ENCODE results near the gene FBXO11. TPM values are rescaled to one million over a fixed set of nuclear protein-coding genes. Genes with fewer than 3 reads are reported as not detected.

The FBXO11 gene
- total RNA-seq, 2 donors from 2014 or later = 53.8 to 99.8 TPM

GRCh38 chr2:47808614-47809013 is 97.7 kb downstream of the FBXO11 start:
- ATAC-seq (ENCODE audit: insufficient number of reproducible peaks, low FRiP score, low read depth) (no peak), DNase-seq (ENCODE audit: low spot score) (no peak)
- no peak for TF ChIP-seq CTCF (IDR thresholded peaks at IDR 0.05)
- no peaks in the 10 kb centered on the region for H3K4me1 ChIP-seq (ENCODE audit: control insufficient read depth in 1 of 2, low read depth in 2 of 2)
- H3K27ac ChIP-seq = no peak overlapping the region
- peaks cover 21% of the 10 kb centered on the region for H3K36me3 ChIP-seq
- H3K9me3 ChIP-seq = peaks cover under 1% of the 10 kb centered on the region
- no peak overlapping the region for H3K4me3 ChIP-seq
- H3K27me3 ChIP-seq (replicated peaks; ENCODE audit: insufficient read depth) = no peaks in the 10 kb centered on the region

GRCh38 chr2:47805850-47806249 is 100.4 kb downstream of the FBXO11 start:
- H3K27ac ChIP-seq = no peak overlapping the region
- H3K27me3 ChIP-seq (replicated peaks; ENCODE audit: insufficient read depth) = no peaks in the 10 kb centered on the region
- peaks cover 8% of the 10 kb centered on the region for H3K9me3 ChIP-seq
- TF ChIP-seq CTCF (IDR thresholded peaks at IDR 0.05) = no peak
- no peaks in the 10 kb centered on the region for H3K4me1 ChIP-seq (ENCODE audit: control insufficient read depth in 1 of 2, low read depth in 2 of 2)
- no peak overlapping the region for H3K4me3 ChIP-seq
- DNase-seq (ENCODE audit: low spot score) (no peak), ATAC-seq (ENCODE audit: insufficient number of reproducible peaks, low FRiP score, low read depth) (no peak)
- peaks cover 37% of the 10 kb centered on the region for H3K36me3 ChIP-seq

- H3K4me3 ChIP-seq = no peak overlapping the region
- H3K27ac ChIP-seq = no peak overlapping the region
- peaks cover 8% of the 10 kb centered on the region for H3K9me3 ChIP-seq
- no peak for TF ChIP-seq CTCF (IDR thresholded peaks at IDR 0.05)
- H3K36me3 ChIP-seq = peaks cover 45% of the 10 kb centered on the region
- no peaks in the 10 kb centered on the region for H3K27me3 ChIP-seq (replicated peaks; ENCODE audit: insufficient read depth)
- H3K4me1 ChIP-seq (ENCODE audit: control insufficient read depth in 1 of 2, low read depth in 2 of 2) = no peaks in the 10 kb centered on the region
- DNase-seq (ENCODE audit: low spot score) = no peak
- no peak for ATAC-seq (ENCODE audit: insufficient number of reproducible peaks, low FRiP score, low read depth)
Observed at GRCh38 chr2:47803770-47804169, 102.5 kb downstream of the FBXO11 start.

- H3K9me3 ChIP-seq = peaks cover 8% of the 10 kb centered on the region
- H3K4me1 ChIP-seq (ENCODE audit: control insufficient read depth in 1 of 2, low read depth in 2 of 2) = no peaks in the 10 kb centered on the region
- H3K27me3 ChIP-seq (replicated peaks; ENCODE audit: insufficient read depth) = no peaks in the 10 kb centered on the region
- no peak overlapping the region for H3K27ac ChIP-seq
- no peak overlapping the region for H3K4me3 ChIP-seq
- DNase-seq (ENCODE audit: low spot score) = no peak
- peaks cover 48% of the 10 kb centered on the region for H3K36me3 ChIP-seq
- no peak for ATAC-seq (ENCODE audit: insufficient number of reproducible peaks, low FRiP score, low read depth)
- TF ChIP-seq CTCF (IDR thresholded peaks at IDR 0.05) = no peak
Observed at GRCh38 chr2:47803363-47803762, 102.9 kb downstream of the FBXO11 start.

- no peak for ATAC-seq (ENCODE audit: insufficient number of reproducible peaks, low FRiP score, low read depth)
- Histone ChIP-seq H3K4me3 (no peak overlapping the region), H3K27ac (no peak overlapping the region), H3K4me1 (ENCODE audit: control insufficient read depth in 1 of 2, low read depth in 2 of 2) (no peaks in the 10 kb centered on the region), H3K9me3 (peaks cover 8% of the 10 kb centered on the region), H3K27me3 (replicated peaks; ENCODE audit: insufficient read depth) (no peaks in the 10 kb centered on the region), H3K36me3 (peaks cover 58% of the 10 kb centered on the region)
- TF ChIP-seq CTCF (IDR thresholded peaks at IDR 0.05) = no peak
- DNase-seq (ENCODE audit: low spot score) = no peak
Observed at GRCh38 chr2:47801118-47801517, 105.2 kb downstream of the FBXO11 start.

Data from thoracic aorta (tissue), 2 donors.